Nephron (organoid): ENCODE measurements around the gene DENND4A.

Experiments used
- H3K27ac Mint-ChIP-seq, 3 experiments: 2 replicates each; pipeline ENCODE4 v1.8.0; 2020; ENCODE audit warnings: mixed read lengths in 3 of 3, mild to moderate bottlenecking in 2 of 3, moderate library complexity in 1 of 3
- H3K27me3 Mint-ChIP-seq: 2 replicates; pipeline ENCODE4 v1.8.0; 2021; ENCODE audit warnings: low read depth, mild to moderate bottlenecking, moderate library complexity, mixed read lengths
- H3K36me3 Mint-ChIP-seq: 2 replicates; pipeline ENCODE4 v1.8.0; 2020; ENCODE audit warnings: low read depth, mixed read lengths
- H3K4me1 Mint-ChIP-seq: 2 replicates; pipeline ENCODE4 v1.8.0; 2020; ENCODE audit warnings: mixed read lengths
- H3K4me3 Mint-ChIP-seq, 3 experiments: 2 replicates each; pipeline ENCODE4 v1.8.0; 2020; ENCODE audit warnings: mild to moderate bottlenecking in 3 of 3, mixed read lengths in 3 of 3, moderate library complexity in 2 of 3
- H3K9me3 Mint-ChIP-seq: 2 replicates; pipeline ENCODE4 v1.8.0; 2020; ENCODE audit warnings: mixed read lengths
- CTCF ChIP-seq, 3 experiments: fragments of 200-600 bp; sonication (generic); IDR thresholded peaks; one replicate each; pipeline ENCODE4 v1.5.0; 2021; ENCODE audit warnings: antibody characterized with exemption in 3 of 3; ENCODE audit not compliant: unreplicated experiment in 3 of 3

The DENND4A gene

GRCh38 chr15:65761210-65761926 is 30.7 kb downstream of the DENND4A start:
- H3K27me3 Mint-ChIP-seq = no peaks in the 10 kb centered on the region
- TF ChIP-seq CTCF (IDR thresholded peaks at IDR 0.05; ENCODE audit: unreplicated experiment in 3 of 3) = no peak
- H3K4me3 Mint-ChIP-seq = no peak overlapping the region
- H3K4me1 Mint-ChIP-seq = peaks cover 11% of the 10 kb centered on the region
- no peaks in the 10 kb centered on the region for H3K36me3 Mint-ChIP-seq
- H3K9me3 Mint-ChIP-seq = no peaks in the 10 kb centered on the region
- H3K27ac Mint-ChIP-seq = no peak overlapping the region

GRCh38 chr15:65759441-65759840 is 32.7 kb downstream of the DENND4A start:
- no peak overlapping the region for H3K27ac Mint-ChIP-seq
- no peaks in the 10 kb centered on the region for H3K27me3 Mint-ChIP-seq
- no peak for TF ChIP-seq CTCF (IDR thresholded peaks at IDR 0.05; ENCODE audit: unreplicated experiment in 3 of 3)
- H3K4me1 Mint-ChIP-seq = peaks cover 5% of the 10 kb centered on the region
- H3K36me3 Mint-ChIP-seq = peaks cover 4% of the 10 kb centered on the region
- H3K9me3 Mint-ChIP-seq = no peaks in the 10 kb centered on the region
- H3K4me3 Mint-ChIP-seq = no peak overlapping the region

- TF ChIP-seq CTCF (IDR thresholded peaks at IDR 0.05; ENCODE audit: unreplicated experiment in 3 of 3) = no peak
- Mint-ChIP-seq H3K27ac (no peak overlapping the region), H3K9me3 (no peaks in the 10 kb centered on the region), H3K4me1 (peaks cover 5% of the 10 kb centered on the region), H3K27me3 (no peaks in the 10 kb centered on the region), H3K36me3 (peaks cover 4% of the 10 kb centered on the region), H3K4me3 (no peak overlapping the region)
These were observed 33.9 kb downstream of the DENND4A start for GRCh38 chr15:65758242-65758641.

- no peak overlapping the region for H3K27ac Mint-ChIP-seq
- no peak overlapping the region for H3K4me3 Mint-ChIP-seq
- peaks cover 5% of the 10 kb centered on the region for H3K4me1 Mint-ChIP-seq
- H3K9me3 Mint-ChIP-seq = no peaks in the 10 kb centered on the region
- H3K36me3 Mint-ChIP-seq = peaks cover 4% of the 10 kb centered on the region
- TF ChIP-seq CTCF (IDR thresholded peaks at IDR 0.05; ENCODE audit: unreplicated experiment in 3 of 3) = no peak
- H3K27me3 Mint-ChIP-seq = no peaks in the 10 kb centered on the region
These were observed 34.8 kb downstream of the DENND4A start for GRCh38 chr15:65757256-65757655.

GRCh38 chr15:65752151-65752700 is 39.9 kb downstream of the DENND4A start:
- TF ChIP-seq CTCF (IDR thresholded peaks at IDR 0.05; ENCODE audit: unreplicated experiment in 3 of 3) = no peak
- H3K9me3 Mint-ChIP-seq = no peaks in the 10 kb centered on the region
- H3K36me3 Mint-ChIP-seq = peaks cover 4% of the 10 kb centered on the region
- no peak overlapping the region for H3K4me3 Mint-ChIP-seq
- H3K27me3 Mint-ChIP-seq = no peaks in the 10 kb centered on the region
- H3K4me1 Mint-ChIP-seq = no peaks in the 10 kb centered on the region
- H3K27ac Mint-ChIP-seq = no peak overlapping the region

GRCh38 chr15:65751431-65751830 is 40.7 kb downstream of the DENND4A start:
- no peak overlapping the region for H3K27ac Mint-ChIP-seq
- no peaks in the 10 kb centered on the region for H3K9me3 Mint-ChIP-seq
- peaks cover 4% of the 10 kb centered on the region for H3K36me3 Mint-ChIP-seq
- TF ChIP-seq CTCF (IDR thresholded peaks at IDR 0.05; ENCODE audit: unreplicated experiment in 3 of 3) = no peak
- H3K4me1 Mint-ChIP-seq = no peaks in the 10 kb centered on the region
- H3K27me3 Mint-ChIP-seq = no peaks in the 10 kb centered on the region
- H3K4me3 Mint-ChIP-seq = no peak overlapping the region
